MM.1S (cell line): ENCODE data around the gene EPHA3.

Experiments used
- EZH2phosphoT487 ChIP-seq: fragments of 300-600 bp; sonication (generic); IDR thresholded peaks from 2 replicates; pipeline ENCODE4 v1.6.1; 2018; ENCODE audit warnings: antibody characterized with exemption, low read length
- TF ChIP-seq, protein P1 (sequence below): fragments of 300-600 bp; sonication (generic); IDR thresholded peaks from 2 replicates; pipeline ENCODE4 v1.5.1; 2016; ENCODE audit warnings: antibody characterized with exemption, low read length, mixed read lengths

DNA sequence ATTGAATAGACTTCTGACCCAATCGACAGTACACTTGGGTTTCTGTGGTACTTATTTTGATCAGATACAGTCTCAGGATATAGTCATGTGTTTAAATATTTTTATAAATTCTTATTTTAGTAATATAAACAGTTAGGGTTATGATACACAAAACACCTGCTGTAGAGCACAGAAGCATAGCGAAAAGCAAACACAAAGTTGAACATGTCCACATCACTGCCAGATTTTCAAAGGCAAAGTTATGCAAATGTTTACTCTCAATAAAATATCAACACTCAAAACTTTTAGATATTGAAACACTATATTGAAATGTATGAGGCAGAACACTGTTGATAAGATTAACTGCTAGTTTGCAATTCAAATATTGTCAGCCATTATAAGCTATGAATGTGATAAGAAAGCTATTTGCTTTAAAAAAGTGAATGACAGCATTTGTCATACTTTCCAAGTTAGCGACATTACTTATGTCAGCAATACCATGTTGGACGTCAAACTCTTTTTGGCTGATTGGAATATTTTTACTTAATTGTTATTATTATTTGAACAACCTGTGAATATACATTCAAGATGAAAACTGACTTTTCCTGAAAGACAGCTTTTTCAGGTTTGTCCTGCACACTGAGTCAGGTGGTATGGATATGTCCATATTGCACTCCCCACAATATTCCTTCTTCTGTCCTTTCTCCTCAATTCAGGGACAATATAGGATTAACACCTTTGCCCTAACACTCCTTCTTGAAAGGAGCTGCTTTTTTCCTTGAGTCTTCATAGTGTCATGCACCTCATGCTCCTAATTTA is 367.1 kb downstream of the EPHA3 start:
- TF ChIP-seq, protein P1, sequence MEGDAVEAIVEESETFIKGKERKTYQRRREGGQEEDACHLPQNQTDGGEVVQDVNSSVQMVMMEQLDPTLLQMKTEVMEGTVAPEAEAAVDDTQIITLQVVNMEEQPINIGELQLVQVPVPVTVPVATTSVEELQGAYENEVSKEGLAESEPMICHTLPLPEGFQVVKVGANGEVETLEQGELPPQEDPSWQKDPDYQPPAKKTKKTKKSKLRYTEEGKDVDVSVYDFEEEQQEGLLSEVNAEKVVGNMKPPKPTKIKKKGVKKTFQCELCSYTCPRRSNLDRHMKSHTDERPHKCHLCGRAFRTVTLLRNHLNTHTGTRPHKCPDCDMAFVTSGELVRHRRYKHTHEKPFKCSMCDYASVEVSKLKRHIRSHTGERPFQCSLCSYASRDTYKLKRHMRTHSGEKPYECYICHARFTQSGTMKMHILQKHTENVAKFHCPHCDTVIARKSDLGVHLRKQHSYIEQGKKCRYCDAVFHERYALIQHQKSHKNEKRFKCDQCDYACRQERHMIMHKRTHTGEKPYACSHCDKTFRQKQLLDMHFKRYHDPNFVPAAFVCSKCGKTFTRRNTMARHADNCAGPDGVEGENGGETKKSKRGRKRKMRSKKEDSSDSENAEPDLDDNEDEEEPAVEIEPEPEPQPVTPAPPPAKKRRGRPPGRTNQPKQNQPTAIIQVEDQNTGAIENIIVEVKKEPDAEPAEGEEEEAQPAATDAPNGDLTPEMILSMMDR: no peak
- no peak for TF ChIP-seq EZH2phosphoT487
